Skin of body (tissue), 2 donors: ENCODE data around the gene FBXO48. TPM values are rescaled to one million over a fixed set of nuclear protein-coding genes. Genes with fewer than 3 reads are reported as not detected.
"Not testable (repeated sequence)": the region's sequence is repeated elsewhere in the genome, so short reads cannot be mapped to it uniquely, and the experiment has no call there.

Source experiments
- DNase-seq: peaks from one replicate; lab custom pipeline; 2025; lab: John Stamatoyannopoulos, UW
- total RNA-seq: library from RNA; depleted of rRNA; stranded (reverse); fragments of >200 nt; gene quantifications from one replicate; pipeline ENCODE4 v1.2.3, GENCODE V29; 2014

The FBXO48 gene
- total RNA-seq, 1 donor from 2014 or later = 0.79 TPM

DNA sequence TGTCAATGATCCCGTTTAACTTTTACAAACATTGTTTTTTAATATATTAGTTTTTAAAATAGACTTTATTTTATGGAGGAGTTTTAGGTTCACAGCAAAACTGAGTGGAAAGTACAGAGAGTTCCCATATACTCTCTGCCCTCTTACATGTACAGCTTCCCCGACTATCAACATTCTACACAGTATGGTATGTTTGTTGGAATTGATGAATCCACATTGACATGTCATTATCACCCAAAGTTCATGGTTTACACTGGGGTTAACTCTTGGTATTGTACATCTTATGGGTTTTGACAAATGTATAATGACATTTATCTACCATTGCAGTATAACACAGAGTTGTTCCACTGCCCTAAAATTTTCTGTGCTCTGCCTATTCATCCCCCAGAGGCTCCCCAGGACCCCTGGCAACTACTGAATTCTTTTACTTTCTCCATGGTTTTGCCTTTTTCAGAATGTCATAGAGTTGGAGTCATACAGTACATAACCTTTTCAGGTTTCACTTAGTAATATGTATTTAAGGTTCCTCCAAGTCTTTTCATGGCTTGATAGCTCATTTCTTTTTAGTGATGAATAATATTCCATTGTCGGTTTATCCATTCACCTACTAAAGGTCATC lies 5.8 kb upstream of the FBXO48 start:
- DNase-seq = no peak

DNA sequence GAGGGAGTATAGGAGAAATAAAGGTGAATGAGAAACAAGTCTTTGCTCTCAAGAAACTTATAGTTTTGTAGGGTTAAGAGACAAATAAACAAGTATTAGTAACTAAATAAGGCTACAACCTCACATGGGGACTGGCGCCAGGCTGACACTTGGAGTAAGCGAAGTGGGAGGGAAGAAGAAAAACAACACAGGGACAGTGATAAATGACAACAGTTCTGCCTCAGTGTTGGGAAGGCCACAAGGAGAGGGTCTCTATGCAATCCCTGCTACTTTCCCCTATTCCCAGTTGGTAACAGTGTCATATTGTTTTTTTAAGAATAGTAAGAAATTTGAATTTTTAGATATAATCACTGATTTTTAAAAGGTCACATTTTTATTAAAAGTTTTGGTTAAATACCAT lies 4.3 kb upstream of the FBXO48 start:
- no peak for DNase-seq

DNA sequence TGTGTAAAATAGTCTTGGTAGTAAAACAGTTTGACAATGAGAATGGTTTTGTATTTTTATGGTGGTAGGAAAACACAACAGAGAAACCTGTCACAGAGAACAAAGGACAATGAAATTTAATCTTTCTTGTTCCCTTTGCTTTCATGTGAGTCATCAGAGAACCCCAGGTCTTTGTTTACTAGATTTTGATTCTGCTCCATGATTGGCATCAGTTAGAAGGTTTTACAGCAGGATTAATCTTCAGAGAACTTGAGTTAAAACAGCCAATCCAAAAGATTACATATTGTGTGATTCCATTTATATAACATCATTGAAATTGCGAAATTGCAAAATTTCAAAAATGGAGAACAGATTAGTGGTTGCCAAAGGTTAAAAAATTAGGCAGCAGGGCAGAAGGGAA lies 2.8 kb upstream of the FBXO48 start:
- no peak for DNase-seq

DNA sequence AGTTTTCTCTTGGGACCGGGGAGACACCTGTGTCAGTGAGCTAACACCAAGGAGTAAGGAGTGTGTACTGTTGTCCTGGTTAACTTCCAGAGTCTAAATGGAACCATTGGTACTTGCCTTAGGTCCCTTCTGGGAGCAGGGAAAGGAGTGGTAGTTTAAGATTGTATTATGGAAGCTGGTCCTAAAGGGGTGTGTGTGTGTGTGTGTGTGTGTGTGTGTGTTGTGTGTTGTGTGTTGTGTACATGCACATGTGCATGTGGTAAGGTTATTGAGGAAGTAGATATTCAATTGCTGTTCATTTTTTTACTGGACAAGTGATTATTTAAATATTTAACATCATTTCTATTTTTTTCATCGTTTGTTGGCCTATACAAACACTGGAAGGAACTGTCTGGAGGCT lies 1.7 kb upstream of the FBXO48 start:
- DNase-seq = no peak

DNA sequence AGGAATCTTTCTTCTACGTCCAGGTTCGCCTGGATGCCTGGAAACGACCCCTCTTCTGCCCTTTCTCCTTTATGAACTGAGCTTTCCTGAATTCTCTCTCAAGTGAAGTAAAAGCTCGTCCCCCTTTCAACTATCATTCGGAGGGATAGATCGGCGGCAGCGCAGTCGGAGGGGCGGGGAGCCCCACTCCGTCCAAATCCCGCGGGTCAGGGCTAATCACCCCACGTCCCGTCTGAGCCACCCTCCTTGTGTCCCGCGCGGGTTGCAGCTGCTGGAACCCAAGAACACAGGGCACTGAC lies 367 bp downstream of the FBXO48 start:
- no peak for DNase-seq

DNA sequence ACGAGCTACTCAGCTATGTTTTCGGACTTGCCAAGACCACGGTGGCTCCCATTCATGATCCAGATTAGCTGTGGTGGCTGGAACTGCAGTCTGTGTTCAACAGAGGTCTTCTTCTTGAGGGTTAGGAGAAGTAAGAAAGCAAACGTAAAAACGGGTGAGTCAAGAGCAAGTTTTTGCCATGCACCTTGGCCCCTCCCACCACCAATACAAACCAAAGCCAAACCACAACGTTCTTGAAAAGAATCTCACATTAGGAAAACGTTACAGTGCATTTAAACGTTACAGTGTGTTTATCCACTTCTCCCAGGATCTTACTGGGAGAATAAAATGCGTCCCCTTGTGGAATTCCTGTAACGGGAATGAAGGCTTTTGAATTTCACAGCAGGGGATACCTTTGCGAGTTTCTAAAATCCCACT lies 725 bp downstream of the FBXO48 start:
- no peak for DNase-seq

DNA sequence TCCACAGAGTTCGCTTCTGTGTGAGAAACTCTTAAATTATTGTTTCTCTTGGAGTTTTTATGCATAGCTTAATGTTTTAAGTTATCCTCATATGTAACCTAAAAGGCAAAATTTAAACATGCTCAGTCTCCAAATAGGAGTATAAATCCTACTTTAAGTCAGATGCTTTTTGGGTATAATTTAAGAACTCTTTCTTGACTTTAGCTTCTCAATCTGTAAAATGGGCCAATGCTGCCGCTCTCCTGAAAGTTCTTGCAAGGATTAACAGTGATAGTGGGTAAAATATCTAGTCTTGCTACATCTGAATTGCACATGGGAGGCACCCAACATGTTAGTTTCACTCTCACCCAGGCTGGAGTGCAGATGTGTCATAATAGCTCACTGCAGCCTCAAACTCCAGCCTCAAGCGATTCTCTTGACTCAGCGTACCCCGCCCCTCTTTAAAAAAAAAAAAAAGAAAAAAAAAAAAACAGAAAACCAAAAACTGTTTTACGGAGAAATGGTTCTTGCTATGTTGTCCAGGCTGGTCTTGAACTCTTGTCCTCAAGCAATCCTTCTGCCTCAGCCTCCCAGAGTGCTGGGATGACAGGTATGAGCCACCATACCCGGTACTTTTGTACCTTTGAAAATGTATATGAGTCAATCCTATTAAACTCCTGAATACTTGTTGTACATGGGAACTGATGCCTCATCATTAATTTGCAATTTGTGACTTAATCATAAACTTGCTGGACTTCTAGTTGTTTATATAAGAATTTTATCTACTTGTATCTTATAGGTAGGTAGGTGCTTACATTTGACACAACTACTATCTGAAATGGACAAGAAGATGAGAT lies 1.8 kb downstream of the FBXO48 start:
- DNase-seq = peak; percentile 30

DNA sequence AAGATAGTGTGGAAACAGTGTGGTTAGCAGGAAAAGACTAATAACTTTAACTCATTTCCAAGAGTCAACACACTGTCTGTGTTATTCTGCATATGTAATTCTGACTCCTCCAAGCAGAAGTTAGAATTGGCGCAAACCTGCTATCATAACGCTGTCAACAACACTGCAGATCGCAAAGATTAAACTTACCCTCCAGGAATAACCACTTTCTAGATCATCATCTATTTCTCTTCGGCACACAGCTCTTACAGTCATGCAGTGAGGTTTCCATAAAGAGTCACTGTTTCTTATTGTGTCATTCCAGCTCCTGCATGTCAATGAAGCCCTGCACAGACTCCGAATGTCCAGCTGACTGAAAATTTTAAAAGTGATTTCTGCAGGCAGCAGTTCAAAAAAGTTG lies 2.4 kb downstream of the FBXO48 start:
- no peak for DNase-seq

DNA sequence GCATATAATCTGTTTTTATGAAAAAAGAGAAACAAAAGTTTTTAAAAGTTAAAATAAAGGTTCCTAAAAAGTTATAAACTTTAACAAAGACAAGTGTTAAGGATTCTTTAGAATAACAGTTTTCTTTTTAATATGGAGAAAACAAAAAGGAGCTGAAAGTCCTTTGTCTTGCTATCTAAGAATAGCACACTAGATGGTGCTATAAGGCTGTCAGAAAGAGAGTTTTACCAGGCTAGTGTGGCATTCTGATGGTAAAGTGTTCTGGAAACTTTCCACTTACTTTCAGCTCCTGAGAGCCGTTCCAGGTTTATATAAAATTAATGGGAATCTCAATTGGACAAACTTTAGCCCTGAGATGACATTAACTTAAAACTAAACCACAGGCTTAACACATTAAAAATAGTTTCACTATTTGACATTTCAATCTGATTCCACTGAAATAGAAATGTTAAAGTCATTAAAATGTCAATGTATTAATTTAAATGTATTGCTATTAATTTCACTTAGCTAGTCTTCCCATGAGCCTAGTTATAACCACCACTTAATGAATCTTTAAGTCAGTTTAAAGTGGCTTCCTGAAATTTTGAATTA lies 3.7 kb downstream of the FBXO48 start:
- peak; percentile 22 for DNase-seq

DNA sequence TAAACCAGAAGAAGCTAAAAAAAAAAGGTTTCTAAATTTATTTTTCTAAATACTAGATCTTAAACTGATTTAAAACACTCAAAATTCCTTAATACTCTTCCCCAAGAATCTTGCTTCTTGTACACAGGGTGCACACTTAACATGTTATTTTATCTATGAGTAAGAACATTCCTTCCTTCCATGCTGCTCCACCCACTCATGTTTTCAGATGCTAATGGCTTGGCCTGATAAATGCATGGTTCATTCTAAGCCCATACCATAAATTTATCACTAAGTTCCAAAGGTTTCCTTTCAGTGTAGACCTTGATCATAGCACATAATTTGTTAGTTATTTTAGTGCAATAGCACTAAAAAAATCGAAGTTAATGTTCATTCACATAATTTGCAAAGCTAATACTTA lies 8.1 kb downstream of the FBXO48 start:
- no peak for DNase-seq

DNA sequence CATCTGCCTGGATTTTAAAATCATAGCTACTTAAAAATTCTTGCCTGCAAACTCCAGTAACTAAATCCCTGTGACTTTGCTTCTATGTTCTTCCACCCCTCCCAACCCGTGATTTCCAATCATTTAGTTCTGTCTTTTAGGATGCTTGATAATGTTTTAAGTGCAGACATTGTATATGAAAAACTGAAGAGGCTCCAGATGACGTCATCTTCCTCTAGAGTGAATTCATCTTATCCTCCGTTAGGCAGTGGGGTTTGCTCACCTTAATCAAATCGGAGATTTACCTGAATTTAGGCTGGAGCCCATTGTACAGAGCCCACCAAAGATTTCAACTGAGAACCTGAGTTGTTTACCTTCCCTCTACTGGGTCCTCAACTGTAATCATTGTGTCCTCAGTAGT lies 10.9 kb downstream of the FBXO48 start:
- no peak for DNase-seq

DNA sequence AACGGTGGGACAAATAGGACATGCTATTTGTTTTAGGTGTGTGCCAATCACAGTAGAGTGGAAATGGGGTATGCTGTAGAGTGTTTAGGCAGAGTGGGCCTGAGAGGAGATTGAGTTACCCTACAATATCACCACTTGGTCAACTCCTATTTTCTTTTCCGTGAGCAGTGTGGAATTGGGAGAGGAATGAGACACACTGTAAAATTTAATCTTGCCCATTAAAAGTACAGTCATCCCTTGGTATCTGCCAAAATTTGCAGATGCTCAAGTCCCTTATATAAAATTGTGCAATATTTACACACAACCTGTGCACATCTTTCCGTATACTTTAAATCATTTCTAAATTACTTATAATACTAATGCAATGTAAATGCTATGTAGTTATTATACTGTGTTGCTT lies 12.4 kb downstream of the FBXO48 start:
- no peak for DNase-seq

DNA sequence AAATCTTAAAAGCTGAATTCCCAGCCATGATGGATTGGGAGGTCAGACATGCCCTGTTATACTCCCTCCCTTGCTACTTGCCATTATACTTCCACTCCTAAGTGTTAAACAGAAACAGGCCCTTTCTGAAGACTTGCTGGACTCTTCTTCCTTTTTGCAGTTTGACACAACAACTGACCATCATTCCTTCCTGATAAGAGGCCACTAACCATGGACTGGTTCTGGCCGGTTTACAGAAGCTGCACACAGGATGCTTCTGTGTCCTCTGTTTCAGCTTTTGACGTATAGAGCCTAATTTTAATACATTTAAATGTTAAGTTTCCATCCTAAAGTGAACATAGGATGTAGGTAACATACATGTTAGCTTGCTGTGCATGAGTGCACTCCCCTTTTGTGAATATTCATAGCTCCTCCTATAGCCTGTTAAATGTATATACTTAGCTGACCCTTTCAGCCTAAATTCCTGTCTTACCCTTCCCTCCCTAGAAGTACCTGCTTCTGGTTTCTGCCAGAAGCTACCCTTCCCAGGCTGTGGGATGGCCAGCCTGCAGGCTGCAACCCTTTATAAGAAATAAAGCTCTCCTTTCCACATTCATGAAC lies 13.2 kb downstream of the FBXO48 start:
- no peak for DNase-seq

DNA sequence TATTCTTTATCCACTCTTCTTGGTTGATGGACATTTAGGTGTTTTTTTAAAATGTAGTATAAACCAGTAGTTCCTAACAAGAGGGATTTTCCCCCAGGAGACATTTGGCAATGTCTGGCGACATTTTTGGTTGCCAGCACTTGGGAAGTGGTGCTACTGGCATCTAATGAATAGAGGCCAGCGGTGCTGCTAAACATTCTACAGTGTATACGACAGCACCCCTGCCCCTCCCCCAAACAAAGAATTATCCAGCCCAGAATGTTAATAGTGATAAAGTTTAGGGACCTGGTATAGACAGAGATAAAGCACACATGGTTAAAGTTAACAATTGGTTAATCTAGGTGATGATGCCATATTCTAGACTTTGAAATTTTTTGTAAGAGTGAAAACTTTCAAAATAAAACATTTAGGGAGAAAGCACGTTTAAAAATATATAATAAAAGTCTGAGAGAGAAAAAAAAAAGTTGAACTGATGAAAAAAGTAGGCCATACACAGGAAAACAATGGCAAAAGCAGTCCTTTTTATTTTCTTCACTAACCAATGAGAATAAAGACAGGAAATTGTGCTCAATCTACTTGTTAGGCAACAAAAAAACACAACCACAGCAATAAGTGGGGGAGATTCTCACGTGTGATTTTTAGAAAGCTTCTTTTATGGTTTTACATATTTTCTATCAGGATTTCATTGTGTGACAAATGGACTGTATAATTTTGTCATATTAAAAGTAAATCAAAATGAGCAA lies 14.8 kb downstream of the FBXO48 start:
- DNase-seq = no peak

DNA sequence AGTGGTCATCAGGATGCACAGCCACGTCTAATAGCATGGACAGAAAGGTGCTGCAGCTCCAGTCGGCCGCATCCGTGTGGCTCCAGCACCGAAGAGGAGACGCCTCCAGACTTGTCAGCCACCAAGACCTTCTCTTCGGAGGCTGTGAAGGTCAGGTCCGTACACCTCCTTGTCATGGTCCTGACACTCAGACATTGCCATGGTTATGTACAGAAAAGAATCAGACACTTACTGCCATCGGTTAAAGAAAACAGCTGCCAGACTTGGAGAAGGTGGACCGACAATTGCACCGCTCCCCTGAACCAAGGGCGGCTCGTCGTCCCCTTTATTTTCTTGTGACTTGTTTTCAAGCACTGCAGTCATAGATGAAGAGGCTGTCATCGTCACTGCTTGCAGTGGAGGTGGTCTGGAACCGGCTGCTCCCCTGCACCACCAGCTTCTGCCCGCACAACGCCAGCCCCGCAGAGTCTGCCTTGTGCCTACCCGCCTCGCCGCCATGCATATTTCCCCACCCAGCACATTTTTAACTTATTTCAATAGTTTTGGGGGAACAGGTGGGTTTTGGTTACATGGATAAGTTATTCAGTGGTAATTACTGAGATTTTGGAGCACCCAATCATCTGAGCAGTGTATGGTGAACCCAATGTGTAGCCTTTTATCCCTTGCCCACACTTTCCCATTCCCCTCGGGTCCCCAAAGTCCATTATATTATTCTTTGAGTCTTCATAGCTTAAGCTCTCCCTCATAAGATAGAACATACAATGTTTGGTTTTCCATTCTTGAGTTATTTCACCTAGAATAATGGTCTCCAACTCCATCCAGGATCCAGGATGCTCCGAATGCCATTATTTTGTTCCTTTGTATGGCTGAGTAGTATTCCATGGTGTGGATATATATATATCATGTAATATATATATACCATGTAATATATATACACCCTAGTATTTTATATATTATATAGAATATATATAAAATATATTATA lies 18.1 kb downstream of the FBXO48 start:
- no peak for DNase-seq

DNA sequence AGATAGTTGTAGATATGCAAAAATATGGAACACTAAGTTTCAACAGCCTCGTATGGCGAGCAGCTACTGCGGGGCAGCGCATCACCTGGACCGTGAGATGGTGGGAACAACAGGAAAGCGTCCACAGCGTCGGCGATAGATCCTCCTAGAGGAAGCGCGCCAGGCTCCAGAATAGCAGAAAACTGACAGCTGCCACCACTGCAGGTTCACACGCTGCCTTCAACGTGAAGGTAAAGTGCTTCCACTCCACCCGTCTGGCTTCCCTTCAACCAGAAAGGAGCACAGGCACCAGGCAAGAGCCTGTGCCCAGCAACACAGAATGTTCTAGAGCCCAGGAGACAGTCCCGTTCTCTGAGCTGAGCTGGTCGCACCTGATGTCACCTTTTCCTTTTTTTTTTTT lies 20.0 kb downstream of the FBXO48 start:
- no peak for DNase-seq

DNA sequence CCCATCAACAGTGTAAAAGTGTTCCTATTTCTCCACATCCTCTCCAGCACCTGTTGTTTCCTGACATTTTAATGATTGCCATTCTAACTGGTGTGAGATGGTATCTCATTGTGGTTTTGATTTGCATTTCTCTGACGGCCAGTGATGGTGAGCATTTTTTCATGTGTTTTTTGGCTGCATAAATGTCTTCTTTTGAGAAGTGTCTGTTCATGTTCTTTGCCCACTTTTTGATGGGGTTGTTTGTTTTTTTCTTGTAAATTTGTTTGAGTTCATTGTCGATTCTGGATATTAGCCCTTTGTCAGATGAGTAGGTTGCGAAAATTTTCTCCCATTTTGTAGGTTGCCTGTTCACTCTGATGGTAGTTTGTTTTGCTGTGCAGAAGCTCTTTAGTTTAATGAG lies 20.7 kb downstream of the FBXO48 start:
- DNase-seq = not testable (repeated sequence)

DNA sequence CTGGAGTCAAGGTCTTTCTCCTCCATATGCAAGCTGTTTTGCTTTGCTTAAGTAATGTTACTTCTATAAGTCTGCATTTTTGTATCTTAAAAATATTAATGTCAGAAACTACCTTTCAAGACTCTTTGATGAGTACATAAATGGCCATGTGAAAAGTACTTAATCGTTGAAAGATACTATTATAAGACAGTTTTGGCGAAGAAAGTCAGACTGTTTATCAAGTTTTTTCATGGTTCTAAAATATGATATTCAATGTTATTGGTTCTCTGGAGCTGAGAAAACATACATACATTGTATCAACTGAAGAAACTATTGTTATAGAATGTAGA lies 25.1 kb downstream of the FBXO48 start:
- DNase-seq = no peak

DNA sequence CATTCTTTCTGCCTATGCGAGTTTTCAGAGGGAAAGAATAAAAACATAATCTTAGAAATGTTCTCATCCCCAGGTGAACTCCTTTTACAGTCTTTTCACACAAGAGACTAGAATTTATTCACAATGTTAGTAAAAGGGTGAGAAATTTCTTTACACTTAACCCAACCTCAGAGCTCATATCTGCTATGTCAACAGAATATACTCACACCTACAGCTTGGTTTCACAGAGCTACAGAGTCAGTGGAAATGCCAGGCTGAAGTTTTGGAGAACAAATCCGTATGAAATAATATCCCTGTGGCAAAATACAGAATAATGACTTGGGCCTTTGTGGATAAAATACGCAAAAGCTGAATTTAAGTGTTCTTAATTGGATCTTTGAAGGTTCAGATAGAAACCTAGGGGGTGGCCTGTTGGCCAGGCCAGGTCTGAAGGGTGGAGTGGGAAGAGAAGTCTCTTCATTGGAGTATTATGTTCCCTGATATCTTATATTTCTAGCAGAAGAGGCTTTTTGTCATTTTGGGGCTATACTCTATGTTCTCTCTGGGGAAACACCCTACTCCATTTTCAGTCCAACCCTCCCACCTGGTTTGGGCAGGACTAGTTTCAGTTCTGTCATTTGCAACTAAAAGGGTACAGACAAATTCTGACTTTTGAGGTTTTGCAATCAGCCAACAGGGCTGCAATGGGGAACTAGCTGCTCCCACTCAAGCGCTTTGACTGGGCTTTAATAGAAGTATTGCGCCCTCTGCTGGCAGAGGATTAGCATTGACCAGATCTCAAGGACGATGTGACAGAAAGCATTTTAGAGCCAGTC lies 25.7 kb downstream of the FBXO48 start:
- peak; percentile 72 for DNase-seq
